GM21515 (cell line): ENCODE data around the gene NOXRED1.
A peak's percentile ranks its signal among the peaks of the same experiment; 100 is the strongest.
"Not testable (repeated sequence)": the region's sequence is repeated elsewhere in the genome, so short reads cannot be mapped to it uniquely, and the experiment has no call there.

ENCODE experiments used
- ATAC-seq: cut with Tn5 transposase; IDR thresholded peaks from one replicate; pipeline ENCODE4 v1.9.1; 2021; ENCODE audit not compliant: unreplicated experiment

NOXRED1 gene

DNA sequence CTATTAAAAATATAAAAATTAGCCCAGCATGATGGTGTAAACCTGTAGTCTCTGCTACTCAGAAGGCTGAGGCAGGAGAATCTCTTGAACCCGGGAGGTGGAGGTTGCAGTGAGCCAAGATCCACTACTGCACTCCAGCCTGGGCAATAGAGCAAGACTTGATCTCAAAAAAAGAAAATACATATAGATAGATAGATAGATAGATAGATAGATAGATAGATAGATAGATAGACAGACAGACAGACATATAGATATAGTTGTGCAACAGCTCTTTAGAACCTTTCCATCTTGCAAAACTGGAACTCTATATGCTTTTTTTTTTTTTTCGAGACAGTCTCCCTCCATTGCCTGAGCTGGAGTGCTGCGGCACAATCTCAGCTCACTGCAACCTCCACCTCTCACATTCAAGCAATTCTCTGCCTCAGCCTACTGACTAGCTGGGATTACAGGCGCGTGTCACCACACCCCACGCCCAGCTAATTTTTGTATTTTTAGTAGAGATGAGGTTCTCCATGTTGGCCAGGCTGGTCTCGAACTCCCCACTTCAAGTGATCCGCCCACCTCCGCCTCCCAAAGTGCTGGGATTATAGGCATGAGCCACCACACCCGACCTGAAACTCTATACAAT lies 7.8 kb downstream of the NOXRED1 start:
- not testable (repeated sequence) for ATAC-seq

DNA sequence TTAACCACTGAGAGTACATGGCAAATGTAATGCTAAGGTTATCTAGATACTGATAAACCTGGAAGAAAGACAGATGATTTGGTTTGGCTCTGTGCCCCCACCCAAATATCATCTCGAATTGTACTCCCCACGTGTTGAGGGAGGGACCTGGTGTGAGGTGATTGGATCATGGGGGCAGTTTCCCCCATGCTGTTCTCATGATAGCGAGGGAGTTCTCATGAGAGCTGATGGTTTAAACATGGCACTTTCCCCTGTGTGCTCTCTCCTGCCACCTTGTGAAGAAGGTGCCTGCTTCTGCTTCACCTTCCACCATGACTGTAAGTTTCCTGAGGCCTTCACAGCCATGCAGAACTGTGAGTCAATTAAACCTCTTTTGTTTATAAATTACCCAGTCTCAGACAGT lies 14.2 kb downstream of the NOXRED1 start:
- no peak for ATAC-seq

DNA sequence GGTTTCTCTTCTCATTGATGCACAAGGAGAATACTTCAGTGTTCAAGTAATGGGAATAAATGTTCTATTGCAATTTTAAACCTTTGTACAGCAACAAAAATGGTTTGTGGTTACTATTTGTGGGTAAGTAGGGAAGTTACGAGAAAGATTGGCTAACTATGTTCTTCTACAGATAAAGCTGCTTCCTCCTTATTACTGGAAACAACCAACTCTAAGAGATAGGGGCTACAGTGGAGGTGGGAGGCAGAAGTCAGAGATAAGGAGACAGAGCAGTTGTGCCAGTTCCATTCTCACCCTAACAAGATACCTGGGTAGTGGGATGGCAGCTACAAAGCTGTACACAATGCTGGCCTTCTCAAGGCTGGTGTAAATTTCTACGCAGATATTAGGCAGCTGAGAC lies 16.2 kb downstream of the NOXRED1 start:
- ATAC-seq, result no peak

DNA sequence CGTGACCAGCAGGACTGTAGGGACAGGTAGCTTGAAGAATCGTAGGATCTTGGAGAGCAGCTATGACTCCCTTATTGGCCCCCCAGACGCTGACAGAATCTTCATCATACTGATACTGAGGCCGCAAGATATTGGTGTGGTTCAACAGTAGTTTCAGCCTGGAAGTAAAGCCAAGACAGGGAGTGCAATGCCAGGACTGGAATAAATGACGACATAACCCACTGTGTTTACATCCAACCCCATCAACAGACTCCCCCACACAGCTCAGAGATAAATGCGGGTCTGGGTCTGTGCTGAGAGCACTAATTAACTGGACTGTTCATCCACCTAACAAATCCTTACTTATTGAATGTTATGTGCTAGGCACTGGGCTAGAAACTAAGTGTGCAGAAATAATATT lies 16.6 kb downstream of the NOXRED1 start:
- no peak for ATAC-seq

DNA sequence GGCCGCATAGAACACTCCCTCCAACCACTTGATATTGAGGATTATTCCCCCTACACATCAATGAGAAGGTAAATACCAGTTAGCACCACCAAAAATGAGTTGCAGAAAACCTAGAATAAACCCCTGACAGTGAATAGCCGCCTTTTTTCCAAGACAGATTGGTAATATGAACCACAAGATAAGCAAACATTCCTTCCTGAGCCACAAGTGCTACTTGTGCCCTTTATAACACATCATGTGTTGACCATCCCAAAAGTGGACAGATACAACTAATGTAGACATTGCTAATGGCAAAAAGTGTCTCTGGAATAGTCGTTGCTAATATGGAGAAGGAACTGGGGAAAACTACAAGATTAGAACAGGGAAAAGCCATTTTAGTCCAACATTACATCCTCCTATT lies 17.2 kb downstream of the NOXRED1 start:
- ATAC-seq, result no peak

DNA sequence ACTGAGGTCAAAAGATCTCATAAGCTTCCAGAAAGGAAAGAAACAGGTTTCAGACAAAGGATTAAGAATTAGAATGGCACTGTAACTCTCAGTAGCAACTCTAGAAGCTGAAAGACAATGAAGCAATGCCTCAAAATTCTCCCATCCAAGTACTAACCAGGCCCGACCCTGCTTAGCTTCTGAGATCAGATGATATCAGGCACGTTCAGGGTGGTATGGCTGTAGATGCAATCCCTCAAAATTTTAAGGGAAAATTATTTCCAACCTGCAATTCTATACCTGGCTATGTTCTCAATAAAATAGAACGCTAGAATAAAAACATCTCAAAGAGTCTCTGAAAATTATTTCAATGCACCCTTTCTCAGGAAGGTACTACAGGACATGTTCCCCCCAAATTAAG lies 19.6 kb downstream of the NOXRED1 start:
- ATAC-seq, result no peak

DNA sequence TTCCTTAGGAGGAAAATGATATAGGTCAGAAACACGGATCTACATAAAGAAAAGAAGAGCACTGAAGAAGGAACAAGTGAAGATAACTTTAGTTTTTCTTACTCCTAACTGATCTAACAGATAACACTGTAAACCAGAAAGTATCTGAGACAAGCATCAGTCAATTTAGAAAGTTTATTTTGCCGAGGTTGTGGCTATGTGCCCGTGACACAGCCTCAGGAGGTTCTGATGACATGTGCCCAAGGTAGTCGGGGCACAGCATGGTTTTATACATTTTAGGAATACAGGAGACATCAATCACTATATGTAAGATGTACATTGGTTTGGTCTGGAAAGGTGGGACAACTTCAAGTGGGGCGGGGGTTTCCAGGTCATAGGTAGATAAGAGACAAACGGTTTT lies 23.1 kb downstream of the NOXRED1 start:
- ATAC-seq, result no peak

DNA sequence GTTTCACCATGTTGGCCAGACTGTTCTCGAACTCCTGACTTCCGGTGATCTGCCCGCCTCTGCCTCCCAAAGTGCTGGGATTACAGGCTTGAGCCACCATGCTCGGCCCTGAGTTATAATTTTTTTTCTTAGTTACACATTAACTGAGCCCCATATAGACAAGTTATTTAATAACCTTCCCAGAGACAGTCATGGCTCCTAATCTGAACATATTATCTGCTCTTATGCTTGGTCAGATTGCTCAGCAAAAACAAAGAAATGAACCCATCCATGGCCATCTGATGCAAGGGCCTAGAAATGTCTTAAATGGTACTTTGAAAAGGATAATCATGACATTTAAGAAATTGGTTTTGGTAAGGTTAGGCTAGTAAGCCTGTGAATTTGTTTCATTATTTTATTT lies 33.1 kb downstream of the NOXRED1 start:
- no peak for ATAC-seq

DNA sequence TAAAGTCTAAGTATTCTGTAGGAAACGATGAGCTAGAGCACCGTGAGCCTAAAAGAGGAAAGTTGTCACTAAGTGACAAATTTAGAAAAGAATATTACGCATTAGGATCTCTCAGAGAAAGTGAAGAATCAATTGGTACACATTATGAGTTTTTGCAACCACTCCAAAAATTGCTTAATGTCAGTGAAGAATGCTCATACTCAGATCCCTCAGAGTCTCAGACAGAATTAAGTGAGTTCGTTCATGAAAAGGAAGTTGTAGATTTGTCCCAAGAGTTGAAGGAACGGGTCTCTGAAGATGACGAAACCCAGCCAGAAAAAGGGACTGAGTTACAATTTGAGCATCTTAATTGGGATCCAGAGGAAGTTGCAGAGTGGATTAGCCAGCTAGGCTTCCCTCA lies 44.6 kb downstream of the NOXRED1 start:
- ATAC-seq, result no peak

DNA sequence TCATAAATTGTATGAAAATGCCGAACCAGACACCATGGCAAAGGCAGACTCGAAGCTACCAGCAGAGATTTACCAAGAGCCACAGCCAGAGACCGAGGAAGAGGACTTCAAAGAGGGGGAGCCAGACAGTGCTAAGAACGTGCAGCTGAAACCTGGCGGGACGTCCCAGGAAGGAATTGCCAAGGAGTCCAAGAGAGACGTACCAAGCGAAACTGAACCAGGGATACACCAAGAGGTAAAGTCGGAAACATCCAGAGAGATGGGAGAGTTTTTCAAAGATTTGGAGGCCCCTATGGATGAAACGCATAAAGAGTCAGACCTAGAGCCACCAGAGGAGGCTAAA lies 45.9 kb downstream of the NOXRED1 start:
- ATAC-seq, result no peak

DNA sequence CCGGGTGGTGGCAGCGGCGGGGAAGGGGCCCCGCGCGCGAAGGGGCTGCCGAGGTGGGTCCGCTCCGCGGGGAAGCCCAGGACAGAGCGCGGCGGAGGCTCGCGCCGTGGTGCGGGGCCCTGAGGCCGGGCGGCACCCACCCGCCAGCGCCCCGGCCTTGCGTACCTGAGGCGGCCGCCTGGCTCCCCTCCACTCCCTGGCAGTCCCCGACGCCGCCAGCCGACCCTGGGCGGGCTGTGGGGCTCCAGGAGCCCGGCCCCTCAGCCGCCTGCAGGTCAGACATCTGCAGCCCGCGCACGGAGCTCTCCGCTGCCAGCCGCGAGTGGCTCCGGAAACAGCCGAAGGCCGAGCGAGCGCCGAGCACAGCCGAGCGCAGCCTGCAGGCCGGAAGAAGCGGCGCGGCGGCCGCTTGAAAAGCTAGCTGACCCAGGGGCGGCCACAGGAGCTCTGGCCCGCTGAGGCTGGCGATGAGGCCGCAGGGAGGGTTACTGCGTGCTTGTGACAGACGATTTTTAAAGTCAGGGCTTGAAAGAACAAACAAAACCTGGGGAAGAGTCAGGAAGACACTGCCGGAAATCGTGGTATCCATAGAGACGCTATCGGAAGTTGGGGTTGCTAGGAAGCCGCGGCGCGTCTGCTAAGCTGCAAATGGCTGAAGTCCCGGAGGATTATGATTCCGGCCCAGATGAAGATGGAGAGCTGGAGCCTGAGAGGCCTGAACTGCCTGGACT lies 46.4 kb downstream of the NOXRED1 start, which contains the start of the genes SAMD15 and TMED8:
Gene SAMD15, plus strand, starts transcription at position 609 of the 731 bp plus-strand sequence. Its CDS starts 40 bp downstream, at position 649.
Gene TMED8, minus strand, starts transcription at position 324 of the 731 bp plus-strand sequence. Its CDS starts 41 bp downstream, at position 283.
- ATAC-seq, result peak; percentile 83

DNA sequence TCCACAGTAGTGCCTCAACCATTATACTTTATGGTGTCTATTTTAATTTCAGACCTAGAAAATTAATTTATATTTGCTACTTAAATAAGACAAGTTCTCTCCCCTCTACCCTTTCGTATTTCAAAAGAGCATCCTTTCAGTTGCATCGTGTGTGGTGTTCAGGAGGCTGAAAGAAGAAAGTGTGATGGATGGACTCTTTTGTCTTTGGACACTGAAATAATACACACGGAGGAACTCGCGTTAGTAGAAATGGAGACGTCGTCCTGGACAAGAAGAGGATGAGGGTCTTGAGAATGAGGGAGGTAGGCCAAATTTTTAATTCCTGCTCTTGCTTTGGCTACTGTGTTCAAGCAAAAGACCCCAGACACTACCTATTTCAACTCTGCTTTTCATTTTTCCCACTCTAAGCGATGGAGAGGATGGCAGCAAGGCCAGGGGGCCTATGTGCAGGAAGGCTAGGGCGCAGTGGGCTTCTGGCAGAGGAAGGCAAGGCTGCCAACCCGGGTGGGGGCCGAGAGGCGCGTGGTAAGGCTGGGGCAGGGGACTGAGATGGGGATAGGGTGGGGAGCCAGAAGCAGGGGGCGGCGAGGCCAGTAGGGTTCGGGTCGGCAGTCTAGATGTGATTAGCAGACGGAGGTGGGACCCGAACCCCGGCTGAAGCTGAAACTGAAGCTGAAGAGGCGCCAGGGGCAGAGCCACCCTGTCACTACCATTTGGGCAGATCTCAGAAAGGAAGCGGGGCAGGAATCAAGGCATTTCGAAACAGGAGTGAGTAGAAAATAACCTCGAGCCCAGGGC lies 47.2 kb downstream of the NOXRED1 start:
- peak; percentile 12 for ATAC-seq

DNA sequence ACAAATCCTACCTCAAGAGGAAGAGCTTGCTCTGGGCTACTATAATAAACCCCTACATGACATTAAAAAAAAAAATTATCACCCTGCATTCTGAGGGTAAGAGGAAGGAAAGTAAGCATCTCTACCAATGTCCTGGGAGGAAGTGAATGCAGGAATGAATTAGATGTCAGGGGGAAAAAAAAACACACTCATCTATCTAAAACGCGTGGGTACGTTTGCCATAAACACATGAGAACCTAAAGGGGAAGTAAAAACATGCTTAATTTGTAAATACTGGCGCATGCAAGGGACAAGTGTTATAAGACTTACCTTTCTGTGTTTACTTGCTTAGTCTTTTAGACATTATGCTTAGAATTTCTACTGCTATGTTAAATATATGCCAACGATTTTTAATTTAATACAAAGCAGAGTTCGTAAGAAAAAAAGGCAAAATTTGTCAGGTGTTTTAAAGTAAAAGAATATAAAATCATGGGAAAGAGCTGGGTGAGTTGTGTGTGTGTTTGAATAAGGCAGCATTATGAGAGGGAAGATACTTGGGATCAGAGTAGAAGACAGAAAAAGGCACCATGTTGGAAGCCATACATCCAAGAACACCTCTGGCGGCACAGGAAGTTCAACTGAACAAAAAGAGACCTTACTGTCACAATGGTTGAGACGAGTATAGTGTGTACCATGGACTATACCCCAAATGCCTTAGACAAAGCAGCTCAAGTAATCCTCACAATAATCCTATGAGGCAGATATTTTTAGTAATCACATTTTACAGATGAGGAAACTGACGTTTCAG lies 48.0 kb downstream of the NOXRED1 start:
- no peak for ATAC-seq

DNA sequence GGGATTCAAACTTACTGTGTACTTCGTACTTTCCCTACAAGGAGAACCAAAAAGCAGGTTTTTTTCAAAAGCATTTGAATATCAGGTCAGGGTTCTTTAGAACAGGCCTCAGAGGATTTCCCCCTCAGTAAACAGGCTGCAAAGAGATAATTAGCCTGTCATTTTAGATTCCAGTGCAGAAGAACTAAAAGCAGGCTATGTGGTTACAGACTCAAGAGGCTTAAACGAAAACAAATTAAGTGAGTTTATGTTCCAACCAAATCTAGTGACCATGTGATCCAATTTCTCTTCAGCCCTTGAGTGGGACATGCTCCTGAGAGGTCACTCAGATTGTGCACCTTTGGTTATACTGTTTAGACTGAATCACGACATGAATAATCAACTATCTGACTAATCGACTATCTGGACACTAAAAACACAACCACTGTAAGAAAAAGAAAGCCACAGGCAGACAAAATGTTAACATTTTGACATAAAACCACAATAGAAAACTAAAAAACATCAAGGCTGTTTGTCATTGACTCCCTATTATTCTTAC lies 51.0 kb downstream of the NOXRED1 start:
- ATAC-seq, result peak; percentile 36

DNA sequence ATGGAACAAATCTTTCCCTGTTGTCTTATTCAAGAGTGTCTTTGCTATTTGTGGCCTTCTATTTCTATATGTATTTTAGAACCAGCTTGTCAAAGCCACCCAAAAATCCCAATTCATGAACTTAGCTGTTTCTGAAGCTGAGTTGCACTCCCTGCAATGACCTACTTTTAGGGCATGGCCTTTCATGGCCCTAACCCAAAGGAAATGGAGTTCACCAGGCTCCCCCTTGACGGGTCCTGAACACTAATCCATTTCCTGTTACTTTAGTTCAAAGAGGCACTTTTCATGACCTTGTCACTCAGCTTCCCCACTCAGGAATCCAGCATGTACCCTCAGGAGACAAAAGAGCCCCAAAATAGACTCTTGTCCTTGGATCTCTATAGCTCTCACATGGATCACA lies 54.0 kb downstream of the NOXRED1 start:
- ATAC-seq, result no peak

DNA sequence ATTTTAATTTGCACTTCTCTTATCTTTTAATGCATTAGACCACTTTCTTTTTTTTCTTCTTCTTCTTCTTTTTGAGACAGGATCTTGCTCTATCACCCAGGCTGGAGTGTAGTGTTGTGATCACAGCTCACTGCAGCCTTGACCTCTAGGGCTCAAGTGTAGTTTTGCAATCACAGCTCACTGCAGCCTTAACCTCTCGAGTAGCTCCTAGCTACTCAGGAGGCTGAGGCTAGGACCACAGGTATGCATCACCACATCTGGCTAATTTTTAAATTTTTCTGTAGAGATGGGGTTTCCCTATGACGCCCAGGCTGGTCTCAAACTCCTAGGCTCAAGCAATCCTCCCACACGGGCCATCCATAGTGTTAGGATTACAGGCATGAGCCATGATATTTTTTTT lies 59.2 kb downstream of the NOXRED1 start:
- no peak for ATAC-seq

DNA sequence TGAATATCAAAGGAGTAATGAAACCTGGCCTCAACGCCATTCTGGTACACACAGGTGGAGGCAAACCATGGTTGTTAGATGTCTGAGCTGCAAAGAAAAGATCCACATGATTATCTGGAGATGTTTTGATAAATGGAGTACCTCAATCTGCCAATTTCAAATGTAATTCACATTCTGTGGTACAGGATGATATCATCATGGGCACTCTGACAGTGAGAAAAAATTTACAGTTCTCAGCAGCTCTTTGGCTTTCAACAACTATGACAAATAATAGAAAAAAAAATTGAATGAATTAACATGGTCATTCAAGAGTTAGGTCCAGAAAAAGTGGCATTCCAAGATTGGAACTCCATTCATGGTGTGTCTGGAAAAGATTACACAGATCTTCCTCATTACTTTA lies 63.7 kb downstream of the NOXRED1 start:
- ATAC-seq, result no peak

DNA sequence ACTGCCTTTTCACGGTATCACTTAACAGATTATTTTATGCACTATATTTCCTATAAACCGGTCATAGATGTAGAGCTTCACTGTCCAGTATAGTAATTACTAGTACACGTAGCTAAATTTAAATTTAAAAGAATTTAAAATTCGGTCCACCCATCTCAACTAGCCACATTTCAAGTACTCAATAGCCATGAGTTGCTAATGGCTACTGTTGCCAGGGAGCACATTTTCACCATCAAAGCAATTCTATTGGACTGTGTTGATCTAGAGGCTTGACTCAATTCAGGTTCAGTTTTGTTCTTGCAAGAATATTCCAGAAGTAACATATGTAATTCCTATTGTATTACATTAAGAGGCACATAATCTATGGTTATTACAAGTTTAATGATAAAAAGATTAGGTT lies 66.4 kb downstream of the NOXRED1 start:
- no peak for ATAC-seq

DNA sequence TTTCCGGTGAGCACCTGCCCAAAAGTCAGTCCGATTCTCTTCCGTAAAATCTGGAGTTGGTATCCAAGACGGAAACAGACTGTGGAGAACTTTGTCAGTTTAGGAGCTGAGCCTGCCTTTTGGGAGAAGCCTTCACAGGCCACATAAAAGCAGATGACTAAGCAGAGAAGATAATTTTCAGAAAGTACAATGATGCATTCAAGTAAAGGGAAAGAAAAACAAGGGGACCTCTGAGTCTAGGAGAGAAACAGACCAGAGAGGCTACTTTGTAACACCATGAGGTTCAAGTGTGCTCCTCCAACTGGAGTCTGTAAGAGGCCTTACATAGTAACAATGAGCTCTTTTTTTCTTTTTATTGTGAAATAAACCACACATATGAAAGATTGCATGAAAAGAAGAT lies 67.5 kb downstream of the NOXRED1 start:
- no peak for ATAC-seq

DNA sequence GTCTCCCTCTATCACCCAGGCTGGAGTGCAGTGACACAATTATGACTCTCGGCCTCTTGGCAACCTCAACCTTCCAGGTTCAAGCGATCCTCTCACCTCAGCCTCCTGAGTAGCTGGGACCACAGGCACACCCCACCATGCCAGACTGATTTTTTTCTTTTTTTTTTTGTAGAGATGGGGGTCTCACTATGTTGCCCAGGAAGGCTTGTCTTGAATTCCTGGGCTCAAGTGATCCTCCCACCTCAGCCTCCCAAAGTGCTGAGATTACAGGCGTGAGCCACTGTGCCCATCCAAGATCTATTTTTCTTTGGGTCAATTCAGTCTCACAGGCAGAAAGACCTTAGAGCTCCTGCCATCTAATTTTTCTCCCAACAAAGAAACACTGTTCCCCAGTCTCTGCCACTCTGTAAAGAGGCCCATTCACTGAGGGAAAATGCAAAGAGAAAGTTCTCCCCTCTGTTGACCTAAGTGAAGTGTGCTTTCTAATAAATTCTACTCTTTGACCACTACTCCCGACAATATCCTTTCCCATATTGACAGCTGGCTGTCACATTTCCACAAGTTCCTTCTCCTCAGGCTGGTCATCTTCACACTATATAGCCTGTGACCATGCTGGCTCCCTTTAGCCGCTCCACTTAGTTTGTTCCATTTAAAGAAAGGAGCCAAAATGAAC lies 69.7 kb downstream of the NOXRED1 start:
- no peak for ATAC-seq
